Measurements from ENCODE around the gene TSEN34.

Gene TSEN34

DNA sequence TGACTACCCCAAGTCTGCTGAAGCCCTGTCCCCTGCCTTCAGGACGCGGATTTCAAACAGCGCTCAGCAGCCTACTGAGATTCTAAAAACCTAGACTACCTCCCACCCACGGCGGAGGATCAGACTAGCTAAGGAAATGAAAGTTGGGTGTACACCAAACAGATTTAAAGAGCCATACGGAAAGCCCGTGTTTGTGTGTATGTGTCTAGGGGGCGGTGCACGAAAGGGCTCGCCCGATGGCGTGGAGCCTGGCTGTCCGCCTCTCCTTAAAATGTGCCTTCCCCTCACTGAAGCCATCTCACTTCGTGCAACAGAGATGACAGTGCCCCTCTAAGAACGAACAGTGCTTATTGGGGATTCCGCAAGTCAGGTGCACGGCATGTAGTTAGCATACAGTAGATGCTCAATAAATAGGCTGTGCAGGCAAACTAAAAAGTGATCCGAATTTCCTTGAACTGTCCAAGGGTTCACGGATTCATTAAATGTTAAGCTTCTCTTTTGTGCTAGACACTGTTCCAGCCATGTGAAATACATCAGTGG lies 32.2 kb upstream of the TSEN34 start:
- H4K20me1 ChIP-seq (ENCODE audit: insufficient read depth, low read length, poor library complexity, severe bottlenecking): peaks cover 15% of the 10 kb centered on the region
- no peaks in the 10 kb centered on the region for H3K27me3 ChIP-seq (ENCODE audit: insufficient read depth, low read length, poor library complexity, severe bottlenecking)
- peak overlapping the region; percentile 82 for H2AFZ ChIP-seq (ENCODE audit: low read length)
- H3K4me1 ChIP-seq (ENCODE audit: insufficient read depth, low read length, poor library complexity, severe bottlenecking): peaks cover 21% of the 10 kb centered on the region
- H3F3A ChIP-seq (ENCODE audit: low read depth): peaks cover 8% of the 10 kb centered on the region; the same call in 1 of the 2 replicates
- no peaks in the 10 kb centered on the region for H3K9me3 ChIP-seq (ENCODE audit: insufficient read depth, low read depth, low read length)
- H3K4me2 ChIP-seq (ENCODE audit: low read depth, low read length, poor library complexity, severe bottlenecking): peak overlapping the region; percentile 75
- peaks cover 39% of the 10 kb centered on the region for H3K79me2 ChIP-seq (ENCODE audit: insufficient read depth, low read length)
- TF ChIP-seq EZH2phosphoT487 (IDR thresholded peaks at IDR 0.05; ENCODE audit: borderline replicate concordance): no peak
- TF ChIP-seq, protein P1, sequence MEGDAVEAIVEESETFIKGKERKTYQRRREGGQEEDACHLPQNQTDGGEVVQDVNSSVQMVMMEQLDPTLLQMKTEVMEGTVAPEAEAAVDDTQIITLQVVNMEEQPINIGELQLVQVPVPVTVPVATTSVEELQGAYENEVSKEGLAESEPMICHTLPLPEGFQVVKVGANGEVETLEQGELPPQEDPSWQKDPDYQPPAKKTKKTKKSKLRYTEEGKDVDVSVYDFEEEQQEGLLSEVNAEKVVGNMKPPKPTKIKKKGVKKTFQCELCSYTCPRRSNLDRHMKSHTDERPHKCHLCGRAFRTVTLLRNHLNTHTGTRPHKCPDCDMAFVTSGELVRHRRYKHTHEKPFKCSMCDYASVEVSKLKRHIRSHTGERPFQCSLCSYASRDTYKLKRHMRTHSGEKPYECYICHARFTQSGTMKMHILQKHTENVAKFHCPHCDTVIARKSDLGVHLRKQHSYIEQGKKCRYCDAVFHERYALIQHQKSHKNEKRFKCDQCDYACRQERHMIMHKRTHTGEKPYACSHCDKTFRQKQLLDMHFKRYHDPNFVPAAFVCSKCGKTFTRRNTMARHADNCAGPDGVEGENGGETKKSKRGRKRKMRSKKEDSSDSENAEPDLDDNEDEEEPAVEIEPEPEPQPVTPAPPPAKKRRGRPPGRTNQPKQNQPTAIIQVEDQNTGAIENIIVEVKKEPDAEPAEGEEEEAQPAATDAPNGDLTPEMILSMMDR (conservative IDR thresholded peaks at IDR 0.05; ENCODE audit: low read length): no peak
- peak overlapping the region; percentile 78 for H3K4me3 ChIP-seq (ENCODE audit: low read length, poor library complexity, severe bottlenecking)
- H3K9me2 ChIP-seq (replicated peaks; ENCODE audit: low read depth, low read length): no peaks in the 10 kb centered on the region
- H3K9ac ChIP-seq (ENCODE audit: low read depth, low read length, poor library complexity, severe bottlenecking): peak overlapping the region; percentile 77
- peaks cover 30% of the 10 kb centered on the region; the same call in 1 of the 2 replicates for H3K36me3 ChIP-seq (ENCODE audit: insufficient read depth, low read length)

DNA sequence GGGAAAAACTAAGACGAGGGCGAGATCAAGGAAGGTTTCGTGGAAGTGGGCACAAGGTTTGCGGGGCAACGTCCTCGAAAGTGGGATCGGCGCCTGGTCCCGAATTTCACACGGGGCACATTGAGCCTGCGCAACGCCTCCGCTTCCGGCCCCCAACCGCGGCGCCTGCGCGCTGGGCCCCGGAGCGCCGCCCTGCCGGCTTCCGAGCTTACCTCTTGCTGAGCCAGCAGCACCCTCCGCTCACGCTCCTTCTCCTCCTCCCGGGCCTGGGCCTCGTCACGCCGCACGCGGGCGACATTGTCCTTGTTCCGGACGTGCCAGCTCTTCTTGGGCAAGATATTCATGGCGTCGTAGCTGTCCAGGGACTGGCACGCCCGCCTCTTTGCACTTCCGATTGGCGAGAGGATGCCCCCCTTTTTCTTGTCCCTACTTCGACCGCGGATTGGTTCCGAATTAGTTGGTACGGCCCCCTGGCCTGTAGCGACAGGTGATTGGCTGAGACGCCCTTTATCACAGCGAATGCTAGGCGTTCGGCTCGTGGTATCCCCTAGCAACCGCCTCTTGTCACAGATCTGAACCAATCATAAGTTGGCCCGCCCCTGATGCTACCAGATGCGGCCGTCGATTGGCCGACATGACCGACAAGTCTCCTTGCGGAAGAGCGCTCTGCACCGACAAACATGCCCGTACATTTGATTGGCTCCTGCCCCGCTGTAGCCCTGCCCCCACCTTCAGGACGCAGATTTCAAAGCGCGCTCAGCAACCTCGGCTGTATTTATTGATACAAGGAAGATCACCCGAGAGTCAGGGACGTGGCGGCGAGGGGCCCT lies 31.5 kb upstream of the TSEN34 start, which contains the start of gene LENG1:
LENG1 (minus strand) TSS at position 370 of the 830 bp plus-strand sequence; CDS start at position 344, 26 bp downstream.
- no peaks in the 10 kb centered on the region for H3K9me3 ChIP-seq (ENCODE audit: insufficient read depth, low read depth, low read length)
- peak within 1 kb of the TSS; percentile 87 for H3K4me3 ChIP-seq (ENCODE audit: low read length, poor library complexity, severe bottlenecking)
- H3K4me1 ChIP-seq (ENCODE audit: insufficient read depth, low read length, poor library complexity, severe bottlenecking): peaks cover 21% of the 10 kb centered on the region
- peaks cover 23% of the 10 kb centered on the region; the same call in 1 of the 2 replicates for H3K36me3 ChIP-seq (ENCODE audit: insufficient read depth, low read length)
- peaks cover 39% of the 10 kb centered on the region for H3K79me2 ChIP-seq (ENCODE audit: insufficient read depth, low read length)
- peak within 1 kb of the TSS; percentile 95 for H2AFZ ChIP-seq (ENCODE audit: low read length)
- TF ChIP-seq, protein P1 (conservative IDR thresholded peaks at IDR 0.05; ENCODE audit: low read length): peak; percentile 41
- TF ChIP-seq EZH2phosphoT487 (IDR thresholded peaks at IDR 0.05; ENCODE audit: borderline replicate concordance): no peak
- peaks cover 5% of the 10 kb centered on the region; the same call in 1 of the 2 replicates for H3F3A ChIP-seq (ENCODE audit: low read depth)
- H3K27me3 ChIP-seq (ENCODE audit: insufficient read depth, low read length, poor library complexity, severe bottlenecking): no peaks in the 10 kb centered on the region
- no peaks in the 10 kb centered on the region for H3K9me2 ChIP-seq (replicated peaks; ENCODE audit: low read depth, low read length)
- H3K9ac ChIP-seq (ENCODE audit: low read depth, low read length, poor library complexity, severe bottlenecking): peak within 1 kb of the TSS; percentile 86
- H3K4me2 ChIP-seq (ENCODE audit: low read depth, low read length, poor library complexity, severe bottlenecking): peak within 1 kb of the TSS; percentile 95
- peaks cover 12% of the 10 kb centered on the region for H4K20me1 ChIP-seq (ENCODE audit: insufficient read depth, low read length, poor library complexity, severe bottlenecking)

DNA sequence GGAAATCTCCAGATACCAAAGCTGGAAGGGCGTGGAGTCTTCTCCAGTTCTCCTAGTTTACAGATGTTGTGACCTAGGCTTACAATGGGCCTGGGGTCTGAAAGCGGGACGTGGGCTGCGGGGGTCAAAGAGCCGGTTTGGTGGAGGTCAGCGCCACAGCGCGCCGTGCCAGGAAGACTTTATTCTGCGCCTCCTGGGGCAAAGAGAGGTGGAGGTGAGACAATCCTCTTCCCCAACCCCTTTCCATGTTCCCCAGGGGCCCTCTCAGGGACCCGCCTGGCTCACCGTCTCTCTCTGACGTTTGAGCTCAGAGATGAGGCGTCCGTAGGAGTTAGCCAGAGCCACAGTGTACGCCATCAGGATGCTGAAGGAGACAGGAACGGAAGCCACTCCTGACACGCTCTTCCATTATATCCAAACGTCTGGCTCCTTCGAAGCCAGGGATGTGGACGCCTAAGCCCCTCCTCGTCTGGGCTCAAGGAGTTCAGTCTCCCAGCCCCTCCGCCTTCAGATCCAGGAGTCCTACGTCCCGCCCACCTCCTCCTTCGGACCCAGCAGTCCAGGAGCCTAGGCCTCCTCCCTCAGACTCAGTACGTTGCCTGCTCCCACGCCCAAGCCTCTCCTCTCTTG lies 30.8 kb upstream of the TSEN34 start:
- H3K27me3 ChIP-seq (ENCODE audit: insufficient read depth, low read length, poor library complexity, severe bottlenecking): no peaks in the 10 kb centered on the region
- peak overlapping the region; percentile 95 for H2AFZ ChIP-seq (ENCODE audit: low read length)
- H3K4me2 ChIP-seq (ENCODE audit: low read depth, low read length, poor library complexity, severe bottlenecking): peak overlapping the region; percentile 95
- H3K79me2 ChIP-seq (ENCODE audit: insufficient read depth, low read length): peaks cover 39% of the 10 kb centered on the region
- H3K4me1 ChIP-seq (ENCODE audit: insufficient read depth, low read length, poor library complexity, severe bottlenecking): peaks cover 21% of the 10 kb centered on the region
- H3K9me2 ChIP-seq (replicated peaks; ENCODE audit: low read depth, low read length): no peaks in the 10 kb centered on the region
- H3K9me3 ChIP-seq (ENCODE audit: insufficient read depth, low read depth, low read length): no peaks in the 10 kb centered on the region
- H3K4me3 ChIP-seq (ENCODE audit: low read length, poor library complexity, severe bottlenecking): peak overlapping the region; percentile 87
- H3K9ac ChIP-seq (ENCODE audit: low read depth, low read length, poor library complexity, severe bottlenecking): peak overlapping the region; percentile 86
- H3F3A ChIP-seq (ENCODE audit: low read depth): no peaks in the 10 kb centered on the region
- peaks cover 16% of the 10 kb centered on the region; the same call in 1 of the 2 replicates for H3K36me3 ChIP-seq (ENCODE audit: insufficient read depth, low read length)
- TF ChIP-seq EZH2phosphoT487 (IDR thresholded peaks at IDR 0.05; ENCODE audit: borderline replicate concordance): no peak
- TF ChIP-seq, protein P1 (conservative IDR thresholded peaks at IDR 0.05; ENCODE audit: low read length): no peak
- peaks cover 12% of the 10 kb centered on the region for H4K20me1 ChIP-seq (ENCODE audit: insufficient read depth, low read length, poor library complexity, severe bottlenecking)
